HG02623 (cell line): Measurements from ENCODE around the gene IGF2BP2.
"Not testable (repeated sequence)": the region's sequence is repeated elsewhere in the genome, so short reads cannot be mapped to it uniquely, and the experiment has no call there.

ENCODE experiments used
- ATAC-seq: cut with Tn5 transposase; IDR thresholded peaks from one replicate; pipeline ENCODE4 v1.9.1; 2021; ENCODE audit warnings: moderate library complexity; ENCODE audit not compliant: unreplicated experiment

IGF2BP2 gene

DNA sequence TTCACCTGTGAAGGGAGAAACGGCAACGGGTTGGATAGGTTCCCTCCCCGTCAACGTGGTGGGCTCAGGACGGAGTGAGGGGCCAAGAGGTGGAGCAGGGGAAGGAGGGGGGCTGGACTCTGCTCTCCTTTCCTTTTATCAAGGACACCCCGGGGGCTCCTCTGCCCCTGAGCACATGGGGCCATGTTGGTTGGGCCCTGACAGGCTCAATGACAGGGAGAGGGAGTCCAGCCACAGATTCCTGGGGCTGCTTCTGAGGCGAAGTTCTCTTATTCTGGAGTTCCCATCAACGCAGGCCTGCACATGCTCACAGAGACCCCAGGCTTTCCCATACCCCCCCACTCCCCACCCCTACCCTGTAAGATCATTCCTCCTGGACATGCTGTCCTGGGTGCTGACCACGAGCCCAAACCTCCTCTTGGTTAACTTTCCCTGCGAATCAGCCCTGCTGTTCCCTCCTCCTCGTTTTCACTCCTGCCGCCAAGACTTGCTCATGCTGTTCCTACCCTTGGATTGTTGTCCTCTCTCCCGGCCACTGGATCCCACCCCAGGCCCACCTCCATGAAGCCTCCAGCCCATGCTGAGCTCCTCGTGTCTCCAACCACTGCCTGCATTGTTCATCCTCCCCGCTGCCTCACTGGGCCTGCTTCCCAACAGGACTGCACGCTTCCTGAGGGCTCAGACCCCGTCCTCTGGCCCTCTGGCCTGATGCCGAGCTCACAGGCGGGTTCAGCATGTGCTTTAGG is 177.5 kb downstream of the IGF2BP2 start:
- no peak for ATAC-seq

DNA sequence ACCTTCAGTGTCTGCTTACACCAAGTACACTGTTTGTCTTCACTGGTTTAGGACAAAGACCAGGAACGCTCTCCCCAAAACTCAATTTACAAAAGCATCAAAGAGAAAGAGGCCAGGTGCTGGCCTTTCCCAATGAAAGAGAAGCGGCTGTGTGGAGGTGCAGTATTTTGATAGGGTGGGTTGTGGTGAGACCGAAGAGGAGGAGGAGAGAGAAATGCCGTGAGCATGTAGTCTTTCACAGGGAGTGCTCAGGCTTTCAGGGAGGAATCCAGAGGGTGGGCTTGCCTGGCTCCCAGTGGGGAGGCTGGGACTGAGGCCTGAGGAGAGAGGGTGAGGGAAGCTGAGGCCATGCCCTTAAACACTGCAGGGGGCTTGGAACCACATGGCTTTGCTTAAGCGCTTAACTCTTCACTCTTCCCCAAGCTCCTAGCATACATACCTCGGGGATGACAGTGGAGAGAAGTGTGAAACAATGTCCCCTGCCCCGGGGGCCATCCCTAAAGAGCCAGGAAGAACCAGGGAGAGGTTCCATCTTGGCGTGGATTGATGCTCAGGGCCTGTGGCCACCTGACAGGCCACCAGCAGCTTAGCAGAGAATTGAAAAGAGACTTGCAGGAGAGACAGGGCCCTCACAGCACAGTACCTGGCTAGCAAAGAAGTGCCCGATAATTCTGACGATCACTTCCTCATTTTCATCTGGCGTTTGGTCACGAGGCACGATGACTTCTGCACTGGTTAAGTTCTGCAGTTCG is 178.3 kb downstream of the IGF2BP2 start:
- no peak for ATAC-seq

DNA sequence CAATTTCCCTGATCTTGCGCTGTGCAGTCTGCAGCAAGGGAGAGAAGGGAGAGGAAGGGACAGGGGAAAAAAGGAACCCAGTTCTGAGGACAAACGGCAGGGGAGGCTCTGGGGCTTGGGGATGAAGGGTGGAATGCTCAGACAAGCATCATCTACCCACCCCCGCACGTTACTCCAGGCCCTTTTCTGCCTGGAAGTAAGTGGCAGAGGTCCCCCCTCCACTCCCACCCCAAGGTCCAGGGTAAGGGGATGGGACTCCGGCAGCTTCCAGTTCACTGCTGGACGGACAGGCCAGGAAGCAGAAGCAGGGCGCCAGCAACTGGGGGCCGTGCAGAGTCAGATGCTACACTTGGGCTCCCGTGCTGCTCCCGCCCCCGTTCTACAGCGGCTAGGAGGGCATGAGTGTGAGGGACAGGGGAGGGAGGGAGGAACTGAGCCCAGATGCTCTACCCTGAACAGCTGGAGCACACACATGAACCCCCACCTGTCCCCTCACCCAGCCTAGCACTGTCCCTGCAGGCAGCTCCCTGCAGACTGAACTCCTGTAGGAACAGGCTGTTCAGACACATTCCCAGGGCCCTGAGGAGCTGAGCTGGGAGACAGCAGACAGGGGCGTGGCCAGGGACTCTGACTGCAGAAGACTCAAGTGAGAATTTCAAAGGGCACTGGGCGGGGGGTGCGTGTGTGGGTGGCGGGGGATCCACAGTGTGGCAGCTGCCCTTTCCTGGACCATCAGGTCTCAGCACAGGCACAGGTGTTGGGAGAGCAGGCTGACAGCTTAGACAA is 179.1 kb downstream of the IGF2BP2 start:
- no peak for ATAC-seq

DNA sequence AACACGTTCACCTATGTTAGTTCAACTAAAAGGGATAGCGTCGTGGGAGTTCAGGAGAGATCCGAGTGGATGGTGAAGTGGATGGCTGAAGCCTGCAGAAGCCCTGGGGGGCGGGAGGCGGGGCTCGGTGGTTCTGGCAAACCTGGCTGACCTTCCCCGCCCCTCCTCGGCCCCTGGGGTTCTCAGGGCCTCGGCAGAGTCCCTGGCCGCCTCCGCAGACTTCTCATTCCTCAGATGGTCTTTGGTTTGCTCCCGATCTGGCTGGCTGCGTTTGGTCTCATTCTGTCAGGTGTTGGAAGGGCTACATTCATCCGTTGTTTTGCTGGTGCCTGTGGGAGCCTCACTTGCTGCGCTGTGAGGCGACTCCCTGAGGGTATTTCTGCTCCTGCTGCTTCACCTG is 179.7 kb downstream of the IGF2BP2 start:
- not testable (repeated sequence) for ATAC-seq

DNA sequence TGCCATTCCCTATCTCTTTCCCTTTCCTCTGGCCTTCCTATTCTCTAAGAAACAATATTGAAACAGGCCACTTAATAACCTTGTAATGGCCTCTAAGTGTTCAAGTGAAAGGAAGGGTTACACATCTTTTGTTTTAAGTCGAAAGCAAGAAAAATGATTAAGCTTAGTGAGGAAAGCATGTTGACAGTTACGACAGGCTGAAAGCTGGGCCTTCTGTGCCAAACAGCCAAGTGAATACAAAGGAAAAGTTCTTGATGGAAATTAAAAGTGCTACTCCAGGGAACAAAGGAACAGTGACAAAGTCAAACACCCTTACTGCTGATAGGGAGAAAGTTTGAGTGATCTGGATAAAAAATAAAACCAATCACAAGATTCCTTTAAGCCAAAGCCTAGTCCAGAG is 184.5 kb downstream of the IGF2BP2 start:
- no peak for ATAC-seq

DNA sequence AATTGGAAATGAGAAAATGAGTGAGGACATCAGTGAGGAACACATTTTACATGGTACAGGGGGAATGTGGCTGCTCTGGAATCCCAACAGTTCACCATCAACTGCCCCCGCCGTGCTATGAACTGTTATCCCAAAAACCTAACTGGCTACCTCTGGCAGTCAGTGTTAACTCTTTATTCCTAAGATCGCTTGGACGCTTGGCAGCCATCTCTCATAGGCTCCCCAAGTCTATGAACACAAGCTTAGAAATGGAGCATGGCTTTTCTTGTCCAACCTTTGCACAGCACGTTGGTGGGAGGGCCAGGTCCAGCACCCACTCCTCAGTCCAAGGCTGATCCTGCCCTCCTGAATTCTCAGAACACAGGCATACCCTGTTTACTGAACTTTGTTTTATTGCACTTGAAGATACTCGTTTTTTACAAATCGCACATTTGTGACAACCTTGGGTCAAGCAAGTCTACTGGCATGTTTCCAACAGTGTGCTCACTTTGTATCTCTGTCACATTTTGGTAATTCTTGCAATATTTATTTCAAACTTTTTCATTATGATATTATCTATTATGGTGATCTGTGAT is 185.1 kb downstream of the IGF2BP2 start:
- no peak for ATAC-seq

DNA sequence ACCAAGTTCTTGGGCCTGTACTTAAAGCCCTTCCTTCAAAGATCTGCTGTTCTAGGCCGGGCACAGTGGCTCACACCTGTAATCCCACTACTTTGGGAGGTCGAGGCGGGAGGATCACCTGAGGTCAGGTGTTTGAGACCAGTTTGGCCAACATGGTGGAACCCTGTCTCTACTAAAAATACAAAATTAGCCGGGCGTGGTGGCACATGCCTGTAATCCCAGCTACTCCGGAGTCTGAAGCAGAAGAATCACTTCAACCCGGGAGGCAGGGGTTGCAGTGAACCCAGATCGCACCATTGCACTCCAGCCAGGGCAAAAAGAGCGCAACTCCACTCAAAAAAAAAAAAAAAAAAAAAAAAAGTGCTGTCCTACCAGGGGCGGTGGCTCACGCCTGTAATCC is 186.2 kb downstream of the IGF2BP2 start:
- not testable (repeated sequence) for ATAC-seq

DNA sequence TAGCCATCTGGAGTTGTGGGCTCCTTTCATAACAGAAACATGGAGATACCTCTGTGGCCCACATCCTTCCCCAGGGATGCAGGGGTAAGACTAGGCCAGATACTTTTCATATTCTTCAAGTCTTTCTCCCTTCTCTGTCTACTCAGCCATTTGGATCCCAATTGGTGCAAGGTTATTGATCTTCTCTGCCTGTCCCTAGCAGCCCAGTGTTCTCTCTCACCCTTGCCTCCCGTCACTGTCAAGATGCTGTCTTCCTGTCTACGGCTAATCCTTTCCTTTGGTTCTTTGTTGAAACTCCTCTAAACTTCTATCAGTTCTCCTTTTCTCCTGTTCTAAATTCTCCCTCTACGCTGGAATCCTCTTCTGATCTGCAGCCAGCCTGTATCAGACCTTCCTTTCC is 187.5 kb downstream of the IGF2BP2 start:
- no peak for ATAC-seq

DNA sequence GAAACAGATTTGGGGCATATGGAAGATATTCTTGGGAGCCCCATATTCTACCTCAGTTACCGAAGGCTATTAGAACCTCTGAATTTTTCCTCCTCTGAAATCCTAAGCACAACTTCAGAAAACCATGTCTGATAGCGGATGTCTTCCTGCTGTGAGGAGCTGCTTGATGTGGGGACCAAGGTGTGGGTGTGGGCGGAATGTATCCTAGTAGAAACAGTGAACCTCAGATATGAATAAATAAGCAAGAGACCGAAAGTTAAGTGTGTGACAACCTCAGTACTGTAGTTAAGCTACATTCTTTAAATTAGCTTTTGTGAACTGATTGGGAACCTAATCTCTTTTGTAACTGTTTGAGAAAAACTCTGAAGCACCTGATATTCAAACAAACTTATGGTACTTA is 191.8 kb downstream of the IGF2BP2 start:
- no peak for ATAC-seq

DNA sequence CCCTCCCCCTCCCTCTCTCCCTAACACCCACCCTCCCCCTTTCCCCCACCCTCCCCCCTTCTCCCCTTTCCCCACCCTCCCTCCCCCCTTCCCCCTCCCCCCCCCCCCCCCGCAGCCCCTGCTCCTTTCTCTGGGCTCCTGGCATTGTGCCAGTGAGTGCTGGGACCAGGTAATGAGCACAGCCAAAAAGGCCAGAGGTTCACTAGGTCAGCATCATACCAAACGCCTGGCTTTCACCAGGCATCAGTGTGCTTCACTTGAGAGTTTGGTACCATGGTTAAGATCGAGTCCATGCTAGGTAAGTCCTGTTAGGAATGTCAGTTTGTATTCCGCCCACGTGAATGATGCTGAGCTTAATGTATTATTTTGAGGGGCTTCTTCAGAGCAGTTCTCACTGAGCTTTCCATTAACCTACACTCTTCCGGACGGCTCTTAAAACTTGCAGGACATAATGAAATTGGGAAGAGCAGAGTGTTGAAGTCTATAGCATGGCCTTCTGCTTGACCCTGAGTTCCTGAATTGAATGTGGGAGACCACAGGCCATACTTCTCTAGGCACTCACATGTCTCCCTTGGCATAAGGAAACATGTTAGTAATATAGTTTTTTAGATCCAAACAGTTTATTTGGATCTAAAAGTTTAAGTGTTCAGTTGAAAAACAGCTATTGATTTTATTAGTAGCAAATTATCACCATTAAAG is 193.2 kb downstream of the IGF2BP2 start:
- no peak for ATAC-seq

DNA sequence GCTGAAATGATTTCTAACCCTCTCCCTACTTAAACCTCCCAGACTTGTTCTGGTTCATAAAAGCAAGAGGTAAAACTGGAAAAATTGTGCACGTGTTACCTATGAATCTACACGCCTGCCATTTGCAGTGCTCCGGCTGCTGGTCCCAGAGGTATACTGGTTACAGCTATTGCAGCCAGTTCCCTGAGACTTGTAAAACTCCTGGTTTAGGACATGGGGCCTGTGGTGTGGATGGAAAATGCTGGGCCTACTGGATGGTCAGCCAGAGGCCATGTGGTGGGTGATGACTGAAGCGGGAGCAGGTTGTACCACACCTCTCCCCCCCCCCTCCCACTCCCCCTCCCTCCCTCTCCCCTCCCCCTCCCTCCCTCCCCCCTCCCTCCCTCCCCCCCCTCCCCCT is 193.7 kb downstream of the IGF2BP2 start:
- no peak for ATAC-seq

DNA sequence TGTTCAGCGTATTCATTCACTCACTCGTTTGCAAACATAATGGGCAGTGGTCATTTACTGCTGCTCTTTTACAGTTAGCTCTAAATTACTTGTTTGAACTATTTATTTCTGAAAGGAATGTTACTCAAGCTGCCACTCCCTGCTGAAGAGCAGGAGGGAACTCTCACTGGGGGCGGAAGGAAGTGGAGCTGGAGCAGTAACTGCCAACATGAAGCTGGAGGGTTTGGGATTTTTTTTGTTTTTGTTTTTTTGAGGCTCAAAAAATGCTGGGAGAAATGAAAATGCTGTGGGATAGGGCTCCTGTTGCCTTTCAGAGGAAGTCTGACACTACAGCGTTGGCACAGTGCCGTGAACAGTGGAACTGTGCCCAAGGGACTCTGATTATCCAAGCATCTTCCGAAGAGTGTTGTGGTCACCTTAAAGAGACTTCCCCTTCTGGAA is 194.6 kb downstream of the IGF2BP2 start:
- ATAC-seq, result no peak

DNA sequence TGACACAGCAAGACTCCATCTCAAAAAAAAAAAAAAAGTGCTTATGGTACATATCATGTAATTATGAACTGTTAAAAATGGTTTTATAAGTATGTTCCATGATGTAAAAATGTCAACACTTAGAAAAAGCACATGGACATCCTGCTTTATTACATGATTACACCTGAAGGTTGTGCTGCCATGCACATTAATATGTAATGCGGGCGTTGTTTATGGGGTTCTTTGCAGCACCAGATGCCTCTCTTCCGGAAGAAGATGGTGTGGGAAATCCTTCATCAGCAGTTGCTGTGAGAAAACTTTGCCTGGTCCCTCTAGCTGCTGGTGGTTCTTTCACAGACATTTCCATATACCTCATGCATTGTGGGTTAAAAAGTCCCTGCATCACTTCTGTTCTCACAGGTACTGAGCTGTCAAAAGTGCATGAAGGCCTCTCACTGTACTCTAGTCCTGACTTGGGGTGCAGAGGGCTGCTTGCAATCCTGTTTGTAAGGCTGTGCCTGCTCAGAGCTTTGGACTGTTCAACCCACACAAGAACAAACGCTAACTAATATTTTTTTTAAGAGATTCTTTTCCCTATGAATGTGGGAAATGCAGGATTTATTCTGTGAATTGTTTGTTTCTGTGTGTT is 195.2 kb downstream of the IGF2BP2 start:
- ATAC-seq, result no peak

DNA sequence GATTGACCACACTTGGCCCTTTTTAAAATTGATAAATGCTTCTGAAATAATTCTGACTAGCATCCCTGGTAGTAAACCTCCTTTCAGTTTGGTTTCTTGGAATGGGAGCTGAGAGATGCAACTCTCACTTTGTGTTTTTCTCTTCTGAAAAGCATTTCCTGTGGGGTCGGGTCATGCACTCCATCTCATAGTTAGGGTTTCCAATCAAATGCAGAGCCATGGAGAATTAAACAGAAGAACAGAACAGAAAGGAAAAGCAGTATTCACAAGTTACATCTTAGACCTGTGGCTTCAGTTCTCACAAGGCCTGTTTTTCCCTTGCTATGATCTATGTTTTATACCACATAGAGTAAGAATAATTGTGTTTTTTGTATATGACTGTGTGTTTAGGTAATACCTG is 199.1 kb downstream of the IGF2BP2 start:
- no peak for ATAC-seq

DNA sequence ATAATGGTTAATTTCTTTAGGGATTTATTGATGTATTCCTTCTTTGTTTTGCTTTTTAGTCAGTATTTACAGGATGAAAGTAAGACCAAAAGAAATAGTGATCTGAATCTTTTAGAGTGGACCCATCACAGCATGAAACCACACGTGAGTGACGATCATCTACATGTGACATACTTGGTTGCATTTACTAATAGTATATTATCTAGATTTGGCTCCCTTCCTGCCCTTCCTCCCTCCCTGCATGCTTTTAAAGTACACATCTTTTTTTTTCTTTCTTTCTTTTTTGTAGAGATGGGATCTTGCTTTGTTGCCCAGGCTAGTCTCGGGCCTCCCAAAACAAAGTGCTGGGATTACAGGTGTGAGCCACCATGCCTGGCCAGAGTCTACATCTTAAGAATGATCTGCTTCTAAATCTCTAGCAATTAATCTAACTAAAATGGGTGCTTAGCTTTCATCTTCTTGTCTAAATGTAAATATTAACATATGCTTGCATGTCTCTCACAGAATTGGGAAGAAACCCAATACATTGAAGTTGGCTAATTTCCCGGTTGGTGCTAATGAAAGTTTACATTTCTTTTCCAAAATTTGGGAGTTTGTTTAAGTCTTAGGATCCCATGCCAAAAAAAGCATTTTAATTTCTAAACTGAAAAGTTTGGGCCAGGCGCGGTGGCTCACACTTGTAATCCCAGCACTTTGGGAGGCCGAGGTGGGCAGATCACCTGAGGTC is 200.7 kb downstream of the IGF2BP2 start:
- no peak for ATAC-seq

DNA sequence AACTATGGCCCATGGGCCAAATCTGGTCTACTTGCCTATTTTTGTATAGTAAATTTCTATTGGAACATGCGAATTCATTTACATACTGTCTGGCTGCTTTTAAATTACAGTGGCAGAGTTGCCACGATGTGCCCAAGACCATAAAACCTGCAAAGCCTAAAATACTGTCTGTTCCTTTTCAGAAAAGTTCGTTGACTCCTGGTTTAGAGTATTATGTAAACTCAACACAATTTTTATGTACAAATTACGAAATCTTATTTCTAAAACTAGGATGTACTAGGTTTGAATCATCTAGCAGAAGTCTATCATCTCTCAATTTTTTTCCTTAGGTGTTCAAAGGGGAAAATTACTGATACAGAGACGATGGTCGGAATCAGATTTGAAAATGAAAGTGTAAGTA is 211.8 kb downstream of the IGF2BP2 start:
- no peak for ATAC-seq

DNA sequence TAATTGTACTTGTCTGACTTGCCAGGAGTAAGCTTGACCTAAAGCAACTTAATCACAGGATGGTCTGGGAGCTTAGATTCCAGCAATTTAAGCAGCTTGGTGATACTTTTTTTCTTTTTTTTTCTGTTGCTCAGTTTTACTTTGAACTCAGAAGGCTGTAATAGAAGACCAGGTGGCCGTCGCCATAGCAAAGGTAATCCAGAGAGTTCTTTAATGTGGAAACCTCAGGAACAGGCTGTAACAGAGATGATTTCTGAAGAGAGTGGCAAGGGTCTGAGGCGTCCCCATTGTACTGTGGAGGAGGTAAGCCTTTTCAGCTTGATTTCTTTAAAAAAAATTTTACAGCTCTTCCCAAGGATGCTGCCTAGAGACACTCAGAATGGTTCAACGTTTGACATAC is 218.6 kb downstream of the IGF2BP2 start:
- ATAC-seq, result no peak

DNA sequence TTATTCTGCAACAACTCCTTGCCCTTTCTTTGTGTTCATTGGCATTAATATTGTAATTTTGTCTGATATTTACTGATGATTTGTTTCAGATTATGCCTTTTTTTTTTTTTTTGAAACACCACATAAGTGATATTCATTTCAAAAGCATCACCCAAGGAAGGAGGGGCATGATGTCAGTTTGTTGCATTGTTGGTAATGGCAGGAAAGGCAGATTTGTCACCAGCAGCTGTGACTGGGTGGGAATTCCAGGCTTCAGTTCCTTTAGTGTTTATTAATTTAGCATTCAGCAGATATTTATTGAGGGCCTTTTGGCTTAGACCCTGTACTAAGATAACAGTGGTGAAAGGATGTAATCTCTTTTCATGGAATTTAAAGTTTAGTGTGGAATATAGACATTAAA is 219.3 kb downstream of the IGF2BP2 start:
- ATAC-seq, result no peak

DNA sequence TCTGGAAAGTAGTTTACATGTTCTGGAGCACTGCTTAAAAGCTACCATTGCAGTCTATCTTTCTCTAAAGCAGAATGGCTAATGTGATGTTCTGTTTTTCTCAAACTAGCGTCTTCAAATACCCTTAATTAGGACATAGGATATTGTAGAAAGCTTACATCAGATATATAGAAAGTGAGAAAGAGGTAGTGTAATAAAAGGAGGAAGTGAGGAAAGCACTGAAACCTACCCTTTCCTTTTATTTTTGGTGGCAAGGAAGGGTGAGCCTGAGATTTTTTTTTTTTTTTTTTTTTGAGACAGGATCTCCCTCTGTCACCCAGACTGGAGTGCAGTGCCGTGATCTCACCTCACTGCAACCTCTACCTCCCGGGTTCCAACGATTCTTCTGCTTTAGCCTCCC is 229.3 kb downstream of the IGF2BP2 start:
- ATAC-seq, result no peak

DNA sequence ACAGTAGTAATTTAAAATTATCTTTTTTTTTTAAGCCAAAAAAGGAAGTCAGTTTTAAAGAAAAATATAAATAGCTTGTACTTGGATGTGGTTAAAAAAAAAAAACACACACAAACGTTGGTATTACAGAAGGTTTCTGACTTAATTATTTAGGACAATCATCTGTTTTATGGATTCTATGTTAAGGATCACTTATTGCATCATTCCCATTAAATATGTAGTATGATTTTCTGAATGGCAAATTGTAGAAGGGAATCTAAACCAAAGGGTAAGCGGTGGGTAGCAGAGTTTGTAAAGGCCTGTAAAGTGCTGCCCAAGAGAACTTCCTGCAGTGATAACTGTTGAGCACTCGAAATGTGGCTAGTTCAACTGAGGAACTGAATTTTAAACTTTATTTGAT is 230.8 kb downstream of the IGF2BP2 start:
- no peak for ATAC-seq
